Effector memory CD4-positive, alpha-beta T cell (primary cell): ENCODE measurements around the gene RNF44.

ENCODE experiments used
- DNase-seq, 3 donors: peaks; one replicate each; pipeline ENCODE4 v3.0.0-alpha.2; 2020
- H3K27ac ChIP-seq: 2 replicates; pipeline ENCODE4 v1.7.0; 2013; ENCODE audit warnings: mild to moderate bottlenecking, low read length, moderate library complexity; ENCODE audit not compliant: insufficient read depth, poor library complexity, severe bottlenecking
- H3K27me3 ChIP-seq: replicated peaks from 2 replicates; pipeline ENCODE4 v1.7.0; 2013; ENCODE audit warnings: mild to moderate bottlenecking, low read length; ENCODE audit not compliant: insufficient read depth, control insufficient read depth, poor library complexity, severe bottlenecking
- H3K36me3 ChIP-seq: 2 replicates; pipeline ENCODE4 v1.7.0; 2013; ENCODE audit warnings: mild to moderate bottlenecking, low read length, moderate library complexity; ENCODE audit not compliant: control insufficient read depth, insufficient read depth
- H3K4me1 ChIP-seq: 2 replicates; pipeline ENCODE4 v1.7.0; 2013; ENCODE audit warnings: low read length, mild to moderate bottlenecking; ENCODE audit not compliant: control insufficient read depth, insufficient read depth, poor library complexity, severe bottlenecking
- H3K4me3 ChIP-seq: 2 replicates; pipeline ENCODE4 v1.7.0; 2013; ENCODE audit warnings: low read length, low read depth, mild to moderate bottlenecking; ENCODE audit not compliant: insufficient read depth, poor library complexity, severe bottlenecking
- H3K9me3 ChIP-seq: 2 replicates; pipeline ENCODE4 v1.7.0; 2013; ENCODE audit warnings: mild to moderate bottlenecking, low read length, moderate library complexity; ENCODE audit not compliant: control insufficient read depth

RNF44 gene

GRCh38 chr5:176530393-176530982 is 6.7 kb downstream of the RNF44 start:
- Histone ChIP-seq H3K4me1 (peaks cover 64% of the 10 kb centered on the region), H3K27me3 (no peaks in the 10 kb centered on the region), H3K9me3 (no peaks in the 10 kb centered on the region), H3K36me3 (peaks cover 45% of the 10 kb centered on the region), H3K4me3 (peak overlapping the region; percentile 13), H3K27ac (peak overlapping the region; percentile 52)
- DNase-seq: no peak

GRCh38 chr5:176529741-176530141 is 7.5 kb downstream of the RNF44 start:
- Histone ChIP-seq H3K27me3 (no peaks in the 10 kb centered on the region), H3K36me3 (peaks cover 45% of the 10 kb centered on the region), H3K4me3 (no peak overlapping the region), H3K4me1 (peaks cover 56% of the 10 kb centered on the region), H3K27ac (peak overlapping the region; percentile 57), H3K9me3 (no peaks in the 10 kb centered on the region)
- peak; percentile 57 to 63 (median 62) for DNase-seq

GRCh38 chr5:176529116-176529740 is 8.0 kb downstream of the RNF44 start:
- H3K27ac ChIP-seq: peak overlapping the region; percentile 57
- H3K4me1 ChIP-seq: peaks cover 51% of the 10 kb centered on the region
- H3K27me3 ChIP-seq: no peaks in the 10 kb centered on the region
- H3K4me3 ChIP-seq: no peak overlapping the region
- peaks cover 45% of the 10 kb centered on the region for H3K36me3 ChIP-seq
- no peak for DNase-seq
- no peaks in the 10 kb centered on the region for H3K9me3 ChIP-seq

- DNase-seq: no peak
- Histone ChIP-seq H3K4me1 (peaks cover 46% of the 10 kb centered on the region), H3K36me3 (peaks cover 45% of the 10 kb centered on the region), H3K27me3 (no peaks in the 10 kb centered on the region), H3K9me3 (no peaks in the 10 kb centered on the region), H3K4me3 (no peak overlapping the region), H3K27ac (no peak overlapping the region)
Measured at GRCh38 chr5:176528761-176529115, 8.5 kb downstream of the RNF44 start.

GRCh38 chr5:176528301-176528700 is 8.9 kb downstream of the RNF44 start:
- Histone ChIP-seq H3K4me3 (no peak overlapping the region), H3K4me1 (peaks cover 42% of the 10 kb centered on the region), H3K9me3 (no peaks in the 10 kb centered on the region), H3K27ac (no peak overlapping the region), H3K36me3 (peaks cover 45% of the 10 kb centered on the region), H3K27me3 (no peaks in the 10 kb centered on the region)
- DNase-seq: no peak

- Histone ChIP-seq H3K4me3 (no peak overlapping the region), H3K27me3 (no peaks in the 10 kb centered on the region), H3K27ac (no peak overlapping the region), H3K36me3 (peaks cover 45% of the 10 kb centered on the region), H3K4me1 (peaks cover 34% of the 10 kb centered on the region), H3K9me3 (no peaks in the 10 kb centered on the region)
- DNase-seq: no peak
Measured at GRCh38 chr5:176527246-176528222, 9.7 kb downstream of the RNF44 start.

- H3K4me1 ChIP-seq: peaks cover 23% of the 10 kb centered on the region
- no peak overlapping the region for H3K4me3 ChIP-seq
- H3K27me3 ChIP-seq: no peaks in the 10 kb centered on the region
- H3K9me3 ChIP-seq: no peaks in the 10 kb centered on the region
- DNase-seq: no peak
- H3K36me3 ChIP-seq: peaks cover 37% of the 10 kb centered on the region
- H3K27ac ChIP-seq: no peak overlapping the region
Measured at GRCh38 chr5:176526462-176526861, 10.7 kb downstream of the RNF44 start.

GRCh38 chr5:176525677-176526076 is 11.5 kb downstream of the RNF44 start:
- H3K27ac ChIP-seq: no peak overlapping the region
- no peak overlapping the region for H3K4me3 ChIP-seq
- H3K9me3 ChIP-seq: no peaks in the 10 kb centered on the region
- peaks cover 31% of the 10 kb centered on the region for H3K36me3 ChIP-seq
- no peaks in the 10 kb centered on the region for H3K27me3 ChIP-seq
- peaks cover 15% of the 10 kb centered on the region for H3K4me1 ChIP-seq
- no peak for DNase-seq

- Histone ChIP-seq H3K4me1 (peaks cover 11% of the 10 kb centered on the region), H3K4me3 (no peak overlapping the region), H3K27ac (no peak overlapping the region), H3K27me3 (no peaks in the 10 kb centered on the region), H3K36me3 (peaks cover 27% of the 10 kb centered on the region), H3K9me3 (no peaks in the 10 kb centered on the region)
- no peak for DNase-seq
Measured at GRCh38 chr5:176524987-176525386, 12.2 kb downstream of the RNF44 start.

GRCh38 chr5:176524138-176524537 is 13.1 kb downstream of the RNF44 start:
- no peaks in the 10 kb centered on the region for H3K27me3 ChIP-seq
- no peak overlapping the region for H3K4me3 ChIP-seq
- DNase-seq: no peak
- peaks cover 4% of the 10 kb centered on the region for H3K4me1 ChIP-seq
- H3K27ac ChIP-seq: no peak overlapping the region
- peaks cover 20% of the 10 kb centered on the region for H3K36me3 ChIP-seq
- no peaks in the 10 kb centered on the region for H3K9me3 ChIP-seq
